ENCODE measurements around the gene ZHX3. TPM values are rescaled to one million over a fixed set of nuclear protein-coding genes. Genes with fewer than 3 reads are reported as not detected.

ZHX3 gene
- total and polyA plus RNA-seq, 2 donors from 2014 or later: 24.7 to 153 TPM

DNA sequence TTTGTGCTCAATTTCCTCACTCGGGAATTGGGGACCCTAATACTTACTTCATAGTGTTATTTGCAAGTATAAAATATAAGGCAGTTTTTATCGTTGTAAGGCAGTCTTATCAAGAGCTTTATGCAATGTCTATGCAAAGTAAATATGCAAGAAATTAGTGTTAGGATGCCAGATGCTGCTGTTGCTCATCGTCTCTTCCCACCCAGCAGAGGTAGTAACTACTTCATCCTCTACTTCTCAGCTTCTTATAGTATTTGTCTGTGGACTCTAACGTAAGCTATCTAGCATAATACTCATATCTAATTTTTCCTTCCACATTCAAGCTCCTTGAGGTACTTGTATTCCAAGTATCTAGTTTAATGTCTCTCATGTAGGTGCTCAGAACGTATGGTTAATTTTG is 168.6 kb downstream of the ZHX3 start:
- Histone ChIP-seq H3K9ac (ENCODE audit: low read length in 3 of 3) (no peak overlapping the region), H3K27ac (ENCODE audit: low read depth in 2 of 2, low read length in 2 of 2) (no peak overlapping the region), H3K9me3 (ENCODE audit: control insufficient read depth in 2 of 3, insufficient read depth in 1 of 3, low read length in 3 of 3) (no peaks in the 10 kb centered on the region), H3K36me3 (ENCODE audit: control insufficient read depth in 2 of 3, insufficient read depth in 3 of 3, low read length in 3 of 3) (no peaks in the 10 kb centered on the region), H3K27me3 (ENCODE audit: control insufficient read depth, insufficient read depth, low read length) (no peaks in the 10 kb centered on the region), H3K4me3 (ENCODE audit: low read length in 3 of 3) (no peak overlapping the region), H3K4me1 (ENCODE audit: control insufficient read depth in 2 of 3, insufficient read depth in 2 of 3, low read depth in 1 of 3, low read length in 3 of 3) (peaks cover 0 to 50% (median 48%) of the 10 kb centered on the region in 3 donors)
- TF ChIP-seq, protein P1, sequence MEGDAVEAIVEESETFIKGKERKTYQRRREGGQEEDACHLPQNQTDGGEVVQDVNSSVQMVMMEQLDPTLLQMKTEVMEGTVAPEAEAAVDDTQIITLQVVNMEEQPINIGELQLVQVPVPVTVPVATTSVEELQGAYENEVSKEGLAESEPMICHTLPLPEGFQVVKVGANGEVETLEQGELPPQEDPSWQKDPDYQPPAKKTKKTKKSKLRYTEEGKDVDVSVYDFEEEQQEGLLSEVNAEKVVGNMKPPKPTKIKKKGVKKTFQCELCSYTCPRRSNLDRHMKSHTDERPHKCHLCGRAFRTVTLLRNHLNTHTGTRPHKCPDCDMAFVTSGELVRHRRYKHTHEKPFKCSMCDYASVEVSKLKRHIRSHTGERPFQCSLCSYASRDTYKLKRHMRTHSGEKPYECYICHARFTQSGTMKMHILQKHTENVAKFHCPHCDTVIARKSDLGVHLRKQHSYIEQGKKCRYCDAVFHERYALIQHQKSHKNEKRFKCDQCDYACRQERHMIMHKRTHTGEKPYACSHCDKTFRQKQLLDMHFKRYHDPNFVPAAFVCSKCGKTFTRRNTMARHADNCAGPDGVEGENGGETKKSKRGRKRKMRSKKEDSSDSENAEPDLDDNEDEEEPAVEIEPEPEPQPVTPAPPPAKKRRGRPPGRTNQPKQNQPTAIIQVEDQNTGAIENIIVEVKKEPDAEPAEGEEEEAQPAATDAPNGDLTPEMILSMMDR (IDR thresholded peaks at IDR 0.05; ENCODE audit: borderline replicate concordance, extremely low read depth, insufficient read depth): no peak
- intact Hi-C loops (cut with DNase I): no loop called here
- DNase-seq (no peak), FAIRE-seq (no peak)

DNA sequence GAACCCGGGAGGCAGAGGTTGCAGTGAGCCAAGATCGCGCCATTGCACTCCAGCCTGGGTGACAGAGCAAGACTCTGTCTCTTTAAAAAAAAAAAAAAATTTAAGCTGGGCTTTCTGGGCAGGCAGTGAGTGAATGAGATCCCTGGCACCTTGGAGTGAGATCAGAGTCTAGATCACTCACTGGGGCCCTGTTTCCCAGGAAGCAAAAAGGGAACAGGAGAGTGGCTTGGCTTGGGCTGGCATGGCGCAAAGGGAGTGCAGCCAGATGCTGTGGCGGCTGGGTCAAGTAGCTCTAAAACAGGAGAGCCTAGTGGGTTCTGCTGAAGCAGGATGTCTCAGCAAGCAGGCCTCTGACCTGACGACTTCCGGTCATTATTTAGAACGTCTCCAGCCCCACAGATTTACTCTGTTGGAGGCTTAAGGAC is 169.8 kb downstream of the ZHX3 start:
- H3K27ac ChIP-seq (ENCODE audit: low read depth in 2 of 2, low read length in 2 of 2): peak overlapping the region; percentile 39 to 59
- TF ChIP-seq, protein P1 (IDR thresholded peaks at IDR 0.05; ENCODE audit: borderline replicate concordance, extremely low read depth, insufficient read depth): no peak
- H3K4me1 ChIP-seq (ENCODE audit: control insufficient read depth in 2 of 3, insufficient read depth in 2 of 3, low read depth in 1 of 3, low read length in 3 of 3): peaks cover 0 to 56% (median 46%) of the 10 kb centered on the region in 3 donors
- FAIRE-seq (no peak), DNase-seq (peak in 4 of 5 donors; percentile 14 to 71 (median 34))
- no peaks in the 10 kb centered on the region for H3K27me3 ChIP-seq (ENCODE audit: control insufficient read depth, insufficient read depth, low read length)
- peak overlapping the region in 1 of 3 donors; percentile 12 for H3K4me3 ChIP-seq (ENCODE audit: low read length in 3 of 3)
- intact Hi-C loops (cut with DNase I): no loop called here
- H3K9me3 ChIP-seq (ENCODE audit: control insufficient read depth in 2 of 3, insufficient read depth in 1 of 3, low read length in 3 of 3): no peaks in the 10 kb centered on the region
- no peaks in the 10 kb centered on the region for H3K36me3 ChIP-seq (ENCODE audit: control insufficient read depth in 2 of 3, insufficient read depth in 3 of 3, low read length in 3 of 3)
- no peak overlapping the region for H3K9ac ChIP-seq (ENCODE audit: low read length in 3 of 3)

GRCh38 chr20:41145821-41146620 is 171.5 kb downstream of the ZHX3 start:
- DNase-seq: peak in 1 of 5 donors; percentile 71

More at GRCh38 chr20:41145821-41146620, 171.5 kb downstream of the ZHX3 start:
- TF ChIP-seq, protein P1 (IDR thresholded peaks at IDR 0.05; ENCODE audit: borderline replicate concordance, extremely low read depth, insufficient read depth): no peak
- H3K27ac ChIP-seq (ENCODE audit: low read depth in 2 of 2, low read length in 2 of 2): peak overlapping the region; percentile 23 to 25
- intact Hi-C loops (cut with DNase I): no loop called here
- H3K4me3 ChIP-seq (ENCODE audit: low read length in 3 of 3): no peak overlapping the region
- peaks cover 0 to 3% (median 0%) of the 10 kb centered on the region in 3 donors for H3K36me3 ChIP-seq (ENCODE audit: control insufficient read depth in 2 of 3, insufficient read depth in 3 of 3, low read length in 3 of 3)
- H3K9ac ChIP-seq (ENCODE audit: low read length in 3 of 3): no peak overlapping the region
- peaks cover 0 to 63% (median 48%) of the 10 kb centered on the region in 3 donors for H3K4me1 ChIP-seq (ENCODE audit: control insufficient read depth in 2 of 3, insufficient read depth in 2 of 3, low read depth in 1 of 3, low read length in 3 of 3)
- H3K9me3 ChIP-seq (ENCODE audit: control insufficient read depth in 2 of 3, insufficient read depth in 1 of 3, low read length in 3 of 3): no peaks in the 10 kb centered on the region
- no peak for FAIRE-seq
- no peaks in the 10 kb centered on the region for H3K27me3 ChIP-seq (ENCODE audit: control insufficient read depth, insufficient read depth, low read length)

All from kidney (tissue), 14 donors.